H1 (cell line): ENCODE results near the gene SNX33. TPM values are rescaled to one million over a fixed set of nuclear protein-coding genes. Genes with fewer than 3 reads are reported as not detected.

Source experiments
- BCL11A ChIP-seq, 2 experiments: IDR thresholded peaks; one replicate each; pipeline ENCODE4 v1.6.1; 2011; ENCODE audit warnings: low read depth in 2 of 2, low read length in 2 of 2, mild to moderate bottlenecking in 2 of 2
- CREB1 ChIP-seq: IDR thresholded peaks from 2 replicates; pipeline ENCODE4 v1.6.1; 2012; ENCODE audit warnings: inconsistent platforms
- CTBP2 ChIP-seq: IDR thresholded peaks from 2 replicates; pipeline ENCODE4 v1.7.0; 2011; ENCODE audit warnings: borderline replicate concordance, mild to moderate bottlenecking, moderate library complexity, mixed read lengths, low read length; ENCODE audit not compliant: insufficient read depth, insufficient read length
- EZH2 ChIP-seq: fragments of 200-600 bp; sonication (generic); IDR thresholded peaks from 2 replicates; pipeline ENCODE4 v1.7.1; 2012; ENCODE audit warnings: low read depth, mild to moderate bottlenecking, moderate library complexity, low read length, inconsistent platforms; ENCODE audit not compliant: severe bottlenecking
- GABPA ChIP-seq: IDR thresholded peaks from 2 replicates; pipeline ENCODE4 v1.6.1; 2011; ENCODE audit warnings: mild to moderate bottlenecking, low read length, moderate library complexity, borderline replicate concordance; ENCODE audit not compliant: insufficient read depth
- MAX ChIP-seq: IDR thresholded peaks from 2 replicates; pipeline ENCODE4 v1.6.1; 2012; ENCODE audit warnings: inconsistent platforms
- RBBP5 ChIP-seq: IDR thresholded peaks from 2 replicates; pipeline ENCODE4 v1.7.1; 2012; ENCODE audit warnings: low read depth, mild to moderate bottlenecking, inconsistent platforms, low read length, moderate library complexity, borderline replicate concordance
- SP1 ChIP-seq: IDR thresholded peaks from 2 replicates; pipeline ENCODE4 v1.6.1; 2011; ENCODE audit warnings: low read depth, low read length
- polyA plus RNA-seq, 7 experiments: library from polyadenylated mRNA; depleted of rRNA in 3 of 7; stranded (reverse) in 5 of 7; unstranded in 2 of 7; fragments of >200 nt in 5 of 7; fragments of 200-250 nt in 2 of 7; gene quantifications; 1 replicate in 5 of 7; 2 replicates in 1 of 7; 4 replicates in 1 of 7; pipeline versions ENCODE4 v1.2.1 to v1.2.3, GENCODE V29; 2011 to 2013; ENCODE audit warnings: missing spikeins in 2 of 7, mixed read lengths in 2 of 7
- total RNA-seq: library from RNA; stranded (reverse); fragmentation: NEBNext Ultra II Directional; extraction: Animal tissue kit (Norgen Biotek cat#: 25700); gene quantifications from 2 replicates; pipeline ENCODE4 v1.2.1, GENCODE V29; 2021

SNX33 gene
- total and polyA plus RNA-seq, 2 of the 8 experiments (the other 6 are each of a cell fraction or from before 2014, with no cell fraction given): 14.3 to 22.9 TPM

DNA sequence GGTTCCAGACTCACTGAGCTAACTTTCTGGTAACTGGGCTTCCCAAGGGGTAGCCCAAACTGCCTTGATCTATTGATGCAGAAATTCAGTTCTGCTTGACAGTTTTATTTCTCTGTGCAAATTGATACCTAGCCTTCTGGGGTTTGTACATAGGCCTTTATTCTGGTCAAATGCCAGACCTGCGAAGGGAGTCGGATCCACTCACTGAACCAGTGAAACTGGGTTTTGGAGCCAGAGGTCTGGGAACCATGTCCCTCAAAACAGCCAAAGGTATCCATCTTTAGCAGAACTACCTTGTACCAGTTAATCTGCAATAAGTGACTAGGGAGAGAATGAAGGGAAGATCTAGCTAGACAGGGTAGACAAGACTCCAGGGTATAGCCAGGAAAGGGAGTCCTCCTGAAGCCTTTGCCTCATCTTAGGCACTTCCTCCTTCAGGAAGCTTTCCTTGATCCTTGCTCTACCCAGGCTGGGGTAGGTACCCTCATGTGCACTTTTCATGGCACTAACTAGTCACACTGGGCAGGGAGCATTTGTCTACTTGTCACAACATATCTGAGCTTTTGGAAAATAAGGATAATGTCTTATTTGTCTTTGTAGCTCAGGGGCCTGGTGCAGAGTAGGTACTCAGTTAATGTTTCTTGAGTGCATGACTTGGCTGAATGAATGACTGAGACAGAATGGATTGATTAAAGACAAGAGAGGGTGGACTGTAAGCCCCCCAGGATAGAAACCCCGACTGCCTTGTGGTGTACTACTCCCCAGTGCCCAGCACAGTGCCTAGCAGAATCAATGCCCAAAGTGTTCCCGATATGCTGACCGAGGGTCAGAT lies 1.4 kb upstream of the SNX33 start (continued):
- TF ChIP-seq MAX (no peak), SP1 (no peak), GABPA (no peak), BCL11A (IDR thresholded peaks at IDR 0.05; ENCODE audit: low read depth in 2 of 2, low read length in 2 of 2) (no peak), RBBP5 (no peak), EZH2 (no peak), CREB1 (no peak), CTBP2 (no peak)
- TF ChIP-seq, all 59 proteins: peak for 0
